Measurements from ENCODE around the gene SEMA3B. TPM values are rescaled to one million over a fixed set of nuclear protein-coding genes. Genes with fewer than 3 reads are reported as not detected.

Gene SEMA3B
- total RNA-seq, 4 donors from 2014 or later: 21.0 to 31.0 (median 26.5) TPM

GRCh38 chr3:50256978-50257890 lies 11.7 kb upstream of the SEMA3B start:
- intact Hi-C loops (cut with DNase I): no loop called here
- WGBS, 2 donors: 90 to 94% methylated on average over 19 to 20 of the region's 20 CpGs
- TF ChIP-seq CTCF (IDR thresholded peaks at IDR 0.05) (peak in 4 of 6 experiments; percentile 18 to 49 (median 34)), POLR2A (IDR thresholded peaks at IDR 0.05) (no peak)
- H3K4me3 ChIP-seq (replicated peaks in 1 of 3): no peak overlapping the region
- DNase-seq: peak in 1 of 2 donors; percentile 36
- H3K27me3 ChIP-seq: no peaks in the 10 kb centered on the region
- H3K36me3 ChIP-seq: peaks cover 34 to 42% of the 10 kb centered on the region in 2 donors
- no peaks in the 10 kb centered on the region for H3K9me3 ChIP-seq
- peak overlapping the region in 1 of 3 donors; percentile 99 for H3K27ac ChIP-seq
- H3K4me1 ChIP-seq: peaks cover 20 to 41% of the 10 kb centered on the region in 2 donors

GRCh38 chr3:50258029-50258680 lies 10.8 kb upstream of the SEMA3B start:
- Histone ChIP-seq H3K36me3 (peaks cover 27 to 33% of the 10 kb centered on the region in 2 donors), H3K9me3 (no peaks in the 10 kb centered on the region), H3K4me1 (peaks cover 20 to 41% of the 10 kb centered on the region in 2 donors), H3K27ac (peak overlapping the region in 1 of 3 donors; percentile 99), H3K27me3 (no peaks in the 10 kb centered on the region), H3K4me3 (replicated peaks in 1 of 3) (no peak overlapping the region)
- TF ChIP-seq POLR2A (IDR thresholded peaks at IDR 0.05) (no peak), CTCF (IDR thresholded peaks at IDR 0.05) (no peak)
- no peak for DNase-seq
- intact Hi-C loops (cut with DNase I): no loop called here
- 72 to 84% methylated on average over 15 to 16 of the region's 17 CpGs for WGBS, 2 donors

DNA sequence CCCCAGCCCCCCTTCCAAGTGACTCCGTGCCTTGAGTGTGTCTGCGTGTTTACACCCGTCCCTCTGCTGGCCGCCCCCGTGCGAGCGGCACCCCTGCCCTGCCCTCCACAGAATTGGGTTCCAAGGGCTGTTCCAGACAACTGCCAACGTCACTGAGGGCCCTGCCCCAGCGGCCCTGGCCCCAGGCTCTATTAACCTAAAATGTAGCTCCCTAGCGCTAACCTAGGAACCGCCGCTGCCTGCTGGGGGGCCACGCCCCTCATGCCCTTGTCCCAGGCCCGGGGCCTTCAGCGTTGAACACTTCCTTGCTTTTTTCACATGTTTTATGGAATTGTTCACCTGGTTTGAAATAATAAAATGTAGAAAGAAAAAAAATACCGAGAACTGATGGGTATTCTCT lies 10.0 kb upstream of the SEMA3B start:
- WGBS, 2 donors: 84 to 87% methylated on average over 15 to 16 of the region's 16 CpGs

DNA sequence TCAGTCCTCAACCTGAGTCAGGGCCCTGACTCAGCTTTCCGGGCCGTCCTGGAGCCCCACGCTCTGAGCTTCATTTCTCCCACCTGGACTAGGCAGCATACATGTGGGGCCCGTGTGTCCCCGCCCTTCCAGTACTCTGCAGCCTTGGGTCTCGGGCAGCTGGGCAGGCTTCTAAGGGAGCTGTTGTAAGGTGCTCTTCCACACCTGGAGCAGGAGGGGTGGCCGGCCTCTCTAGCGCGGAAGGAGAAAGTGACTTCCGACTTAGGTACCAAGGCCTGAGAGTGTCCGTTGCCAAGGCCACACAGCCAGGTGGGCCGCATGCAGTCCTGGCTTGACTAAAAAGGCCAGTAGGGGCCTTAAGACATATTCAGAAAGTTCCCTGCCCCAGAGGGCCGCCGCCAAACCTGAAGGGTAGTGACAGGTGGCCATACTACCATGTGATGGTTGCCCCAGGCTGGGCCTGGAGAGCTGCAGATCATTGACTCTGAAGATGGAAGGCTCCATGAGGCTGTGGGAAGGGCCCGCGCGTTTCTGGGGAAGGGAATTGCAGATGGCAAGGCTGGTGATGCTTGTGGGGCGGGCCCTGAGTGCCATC lies 9.4 kb upstream of the SEMA3B start:
- Histone ChIP-seq H3K4me3 (replicated peaks in 1 of 3) (peak overlapping the region in 1 of 3 donors; percentile 72), H3K27ac (peak overlapping the region in 2 of 3 donors; percentile 99), H3K9me3 (no peaks in the 10 kb centered on the region), H3K4me1 (peaks cover 29 to 45% of the 10 kb centered on the region in 2 donors), H3K36me3 (peaks cover 26 to 27% of the 10 kb centered on the region in 2 donors), H3K27me3 (no peaks in the 10 kb centered on the region)
- no peak for TF ChIP-seq CTCF (IDR thresholded peaks at IDR 0.05)
- TF ChIP-seq POLR2A (IDR thresholded peaks at IDR 0.05): no peak
- intact Hi-C loops (cut with DNase I): no loop called here
- 65 to 80% methylated on average over 5 to 12 of the region's 18 CpGs for WGBS, 2 donors
- no peak for DNase-seq

More for the DNA sequence above, 10.0 kb upstream of the SEMA3B start:
- Histone ChIP-seq H3K36me3 (peaks cover 26 to 31% of the 10 kb centered on the region in 2 donors), H3K4me1 (peaks cover 23 to 43% of the 10 kb centered on the region in 2 donors), H3K9me3 (no peaks in the 10 kb centered on the region), H3K27me3 (no peaks in the 10 kb centered on the region), H3K4me3 (replicated peaks in 1 of 3) (no peak overlapping the region), H3K27ac (peak overlapping the region in 1 of 3 donors; percentile 99)
- intact Hi-C loops (cut with DNase I): no loop called here
- no peak for TF ChIP-seq POLR2A (IDR thresholded peaks at IDR 0.05)
- TF ChIP-seq CTCF (IDR thresholded peaks at IDR 0.05): no peak
- DNase-seq: no peak
